HG02610 (cell line): ENCODE data around the gene METTL22.

Source experiments
- ATAC-seq: cut with Tn5 transposase; IDR thresholded peaks from one replicate; pipeline ENCODE4 v1.9.1; 2021; ENCODE audit warnings: mild to moderate bottlenecking, moderate library complexity; ENCODE audit not compliant: unreplicated experiment

The METTL22 gene

GRCh38 chr16:8686879-8687278 is 65.4 kb downstream of the METTL22 start:
- no peak for ATAC-seq

GRCh38 chr16:8689686-8690085 is 68.2 kb downstream of the METTL22 start:
- ATAC-seq = no peak

GRCh38 chr16:8691728-8692127 is 70.2 kb downstream of the METTL22 start:
- no peak for ATAC-seq

GRCh38 chr16:8694795-8695728 is 73.6 kb downstream of the METTL22 start:
- ATAC-seq = no peak

DNA sequence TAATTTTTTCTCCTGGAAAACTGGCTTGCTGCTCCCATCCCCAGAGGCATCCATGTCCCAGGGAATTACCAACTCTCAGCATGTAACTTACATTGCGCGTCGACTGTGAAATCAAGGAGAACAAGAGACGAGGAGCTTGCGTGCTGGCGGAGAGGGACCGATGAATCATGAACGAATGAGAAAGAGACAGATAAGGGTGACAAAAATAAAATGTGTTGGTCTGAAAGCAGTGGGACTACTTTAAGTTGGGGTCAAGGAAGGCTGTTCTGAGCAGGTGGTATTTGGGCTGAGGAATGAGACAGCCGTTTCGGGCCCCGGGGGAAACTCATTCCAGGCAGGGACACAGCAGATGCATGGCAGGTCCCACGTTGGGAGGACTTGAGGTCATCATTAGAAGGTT is 75.4 kb downstream of the METTL22 start:
- no peak for ATAC-seq

GRCh38 chr16:8697965-8698364 is 76.5 kb downstream of the METTL22 start:
- ATAC-seq = no peak
